ENCODE measurements around the gene ACAP1.

ACAP1 gene

DNA sequence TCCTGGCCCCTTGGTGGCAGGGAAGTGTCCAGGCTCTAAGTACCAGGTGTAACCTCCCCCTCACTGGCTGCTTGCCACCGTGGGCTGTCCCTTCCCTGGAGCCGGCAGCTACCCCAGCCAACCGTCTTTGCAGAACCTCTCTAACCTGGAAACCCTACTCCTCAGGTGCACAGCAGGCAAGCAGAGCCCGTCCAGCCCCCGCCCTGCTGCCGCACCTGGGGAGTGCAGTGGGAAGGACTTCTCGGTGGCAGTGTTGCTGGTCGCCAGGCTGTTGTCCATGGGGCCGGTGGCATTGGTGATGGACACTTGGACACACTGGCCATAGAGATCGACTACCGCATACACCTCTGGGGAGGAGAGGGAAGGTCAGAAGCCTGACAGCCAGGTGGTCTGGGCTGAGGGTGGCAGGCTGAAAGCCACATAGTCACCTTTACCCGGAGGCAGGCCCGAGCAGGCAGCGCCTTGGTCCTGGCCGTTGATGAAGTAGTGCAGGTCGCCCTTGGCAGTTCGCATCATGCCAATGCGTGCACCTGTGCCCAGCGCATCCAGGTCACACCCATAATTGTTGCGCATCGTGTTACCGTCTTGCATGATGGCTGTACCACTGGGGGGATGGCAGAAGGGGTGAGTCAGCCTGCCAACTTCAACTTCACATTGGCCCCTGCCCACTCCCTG lies 13.7 kb upstream of the ACAP1 start:
- ChIA-PET CTCF (interaction anchor here (0.6 kb wide), 2 partner anchors 94 to 102 kb away, joined by 3 read pairs; no protein-coding TSS in a partner anchor), POLR2A (ENCODE audit: low non-redundant PET) (no interaction called here)
- DNase-seq (ENCODE audit: low spot score): no peak
- H3K27ac ChIP-seq: no peak overlapping the region
- TF ChIP-seq, protein P1, sequence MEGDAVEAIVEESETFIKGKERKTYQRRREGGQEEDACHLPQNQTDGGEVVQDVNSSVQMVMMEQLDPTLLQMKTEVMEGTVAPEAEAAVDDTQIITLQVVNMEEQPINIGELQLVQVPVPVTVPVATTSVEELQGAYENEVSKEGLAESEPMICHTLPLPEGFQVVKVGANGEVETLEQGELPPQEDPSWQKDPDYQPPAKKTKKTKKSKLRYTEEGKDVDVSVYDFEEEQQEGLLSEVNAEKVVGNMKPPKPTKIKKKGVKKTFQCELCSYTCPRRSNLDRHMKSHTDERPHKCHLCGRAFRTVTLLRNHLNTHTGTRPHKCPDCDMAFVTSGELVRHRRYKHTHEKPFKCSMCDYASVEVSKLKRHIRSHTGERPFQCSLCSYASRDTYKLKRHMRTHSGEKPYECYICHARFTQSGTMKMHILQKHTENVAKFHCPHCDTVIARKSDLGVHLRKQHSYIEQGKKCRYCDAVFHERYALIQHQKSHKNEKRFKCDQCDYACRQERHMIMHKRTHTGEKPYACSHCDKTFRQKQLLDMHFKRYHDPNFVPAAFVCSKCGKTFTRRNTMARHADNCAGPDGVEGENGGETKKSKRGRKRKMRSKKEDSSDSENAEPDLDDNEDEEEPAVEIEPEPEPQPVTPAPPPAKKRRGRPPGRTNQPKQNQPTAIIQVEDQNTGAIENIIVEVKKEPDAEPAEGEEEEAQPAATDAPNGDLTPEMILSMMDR (conservative IDR thresholded peaks at IDR 0.05; ENCODE audit: low read depth): no peak

GRCh38 chr17:7323731-7324437 lies 12.4 kb upstream of the ACAP1 start:
- ChIA-PET POLR2A (ENCODE audit: low non-redundant PET) (no interaction called here), CTCF (interaction anchor here (0.6 to 1.0 kb wide), 3 partner anchors 9 to 221 kb away, joined by 3 read pairs; partner anchors contain the start of gene GPS2)
- TF ChIP-seq, protein P1 (conservative IDR thresholded peaks at IDR 0.05; ENCODE audit: low read depth): peak; percentile 85
- H3K27ac ChIP-seq: peak overlapping the region; percentile 33
- DNase-seq (ENCODE audit: low spot score): peak; percentile 36

- H3K27ac ChIP-seq: peak overlapping the region; percentile 33
- DNase-seq (ENCODE audit: low spot score): no peak
- ChIA-PET CTCF (interaction anchor here (1.0 kb wide), 2 partner anchors 22 to 28 kb away, joined by 3 to 5 read pairs; no protein-coding TSS in a partner anchor), POLR2A (ENCODE audit: low non-redundant PET) (interaction anchor here (0.6 kb wide), 1 partner anchor 79 kb away, joined by 3 read pairs; no protein-coding TSS in a partner anchor)
- TF ChIP-seq, protein P1 (conservative IDR thresholded peaks at IDR 0.05; ENCODE audit: low read depth): peak; percentile 51; the same call in 1 of the 2 replicates
Observed at GRCh38 chr17:7324438-7324779, 11.9 kb upstream of the ACAP1 start.

- no peak for DNase-seq (ENCODE audit: low spot score)
Observed at GRCh38 chr17:7325031-7325528, 11.2 kb upstream of the ACAP1 start.

DNA sequence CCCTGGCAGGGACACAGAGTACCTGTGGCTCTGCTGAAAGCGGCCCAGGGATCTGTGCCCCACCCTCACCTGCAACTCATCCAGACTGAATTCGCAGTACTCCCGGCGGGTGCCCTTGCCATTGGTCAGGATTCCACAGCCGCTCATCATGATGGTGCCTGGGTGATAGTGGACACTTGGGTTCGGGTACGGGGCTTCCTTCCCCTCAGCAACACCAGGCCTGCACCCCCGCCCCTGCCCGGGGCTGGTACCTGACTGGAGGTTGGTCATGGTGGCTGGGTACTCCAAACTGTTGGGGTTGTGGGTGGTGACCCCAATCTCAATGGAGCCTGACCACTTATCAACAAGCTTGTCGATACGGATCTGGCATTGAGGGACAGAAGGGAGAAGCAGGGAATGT lies 10.1 kb upstream of the ACAP1 start:
- ChIA-PET CTCF (interaction anchor here (0.5 to 0.8 kb wide), 2 partner anchors 16 to 45 kb away, joined by 3 to 4 read pairs; partner anchors contain the start of gene SLC2A4), POLR2A (ENCODE audit: low non-redundant PET) (no interaction called here)
- TF ChIP-seq, protein P1 (conservative IDR thresholded peaks at IDR 0.05; ENCODE audit: low read depth): no peak
- H3K27ac ChIP-seq: peak overlapping the region; percentile 25; the same call in 1 of the 2 replicates
- DNase-seq (ENCODE audit: low spot score): no peak

More at GRCh38 chr17:7325031-7325528, 11.2 kb upstream of the ACAP1 start:
- peak overlapping the region; percentile 33 for H3K27ac ChIP-seq
- CTCF ChIA-PET: interaction anchor here (0.6 to 1.0 kb wide), 3 partner anchors 21 to 236 kb away, joined by 3 to 5 read pairs (median 3); no protein-coding TSS in a partner anchor
- TF ChIP-seq, protein P1 (conservative IDR thresholded peaks at IDR 0.05; ENCODE audit: low read depth): no peak
- POLR2A ChIA-PET (ENCODE audit: low non-redundant PET): interaction anchor here (0.6 kb wide), 1 partner anchor 78 kb away, joined by 3 read pairs; no protein-coding TSS in a partner anchor

DNA sequence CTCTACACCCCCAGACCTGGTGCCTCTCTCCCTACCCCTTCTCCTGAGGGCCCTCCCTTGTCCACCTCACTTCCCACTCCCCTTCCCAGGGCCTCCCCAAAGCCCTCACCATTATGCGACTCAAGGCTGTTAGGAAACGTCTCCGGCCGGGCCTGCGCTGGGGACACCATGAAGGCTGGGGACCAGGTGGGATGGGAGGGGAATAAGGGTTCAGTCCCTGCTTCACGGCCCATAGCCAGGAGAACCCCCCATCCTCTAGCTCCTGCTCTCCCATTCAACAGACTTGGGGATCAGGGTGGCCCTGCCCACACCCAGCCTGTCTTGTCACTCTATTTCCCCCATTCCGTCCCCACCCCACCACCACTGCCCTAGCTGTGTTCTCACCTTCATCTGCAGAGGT lies 9.3 kb upstream of the ACAP1 start:
- TF ChIP-seq, protein P1 (conservative IDR thresholded peaks at IDR 0.05; ENCODE audit: low read depth): no peak
- H3K27ac ChIP-seq: peak overlapping the region; percentile 25
- CTCF ChIA-PET: no interaction called here
- POLR2A ChIA-PET (ENCODE audit: low non-redundant PET): interaction anchor here (0.6 kb wide), 1 partner anchor 24 kb away, joined by 7 read pairs; no protein-coding TSS in a partner anchor
- no peak for DNase-seq (ENCODE audit: low spot score)
